ENCODE data around the gene PPM1H.
A peak's percentile ranks its signal among the peaks of the same experiment; 100 is the strongest.

Gene PPM1H, protein sequence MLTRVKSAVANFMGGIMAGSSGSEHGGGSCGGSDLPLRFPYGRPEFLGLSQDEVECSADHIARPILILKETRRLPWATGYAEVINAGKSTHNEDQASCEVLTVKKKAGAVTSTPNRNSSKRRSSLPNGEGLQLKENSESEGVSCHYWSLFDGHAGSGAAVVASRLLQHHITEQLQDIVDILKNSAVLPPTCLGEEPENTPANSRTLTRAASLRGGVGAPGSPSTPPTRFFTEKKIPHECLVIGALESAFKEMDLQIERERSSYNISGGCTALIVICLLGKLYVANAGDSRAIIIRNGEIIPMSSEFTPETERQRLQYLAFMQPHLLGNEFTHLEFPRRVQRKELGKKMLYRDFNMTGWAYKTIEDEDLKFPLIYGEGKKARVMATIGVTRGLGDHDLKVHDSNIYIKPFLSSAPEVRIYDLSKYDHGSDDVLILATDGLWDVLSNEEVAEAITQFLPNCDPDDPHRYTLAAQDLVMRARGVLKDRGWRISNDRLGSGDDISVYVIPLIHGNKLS

DNA sequence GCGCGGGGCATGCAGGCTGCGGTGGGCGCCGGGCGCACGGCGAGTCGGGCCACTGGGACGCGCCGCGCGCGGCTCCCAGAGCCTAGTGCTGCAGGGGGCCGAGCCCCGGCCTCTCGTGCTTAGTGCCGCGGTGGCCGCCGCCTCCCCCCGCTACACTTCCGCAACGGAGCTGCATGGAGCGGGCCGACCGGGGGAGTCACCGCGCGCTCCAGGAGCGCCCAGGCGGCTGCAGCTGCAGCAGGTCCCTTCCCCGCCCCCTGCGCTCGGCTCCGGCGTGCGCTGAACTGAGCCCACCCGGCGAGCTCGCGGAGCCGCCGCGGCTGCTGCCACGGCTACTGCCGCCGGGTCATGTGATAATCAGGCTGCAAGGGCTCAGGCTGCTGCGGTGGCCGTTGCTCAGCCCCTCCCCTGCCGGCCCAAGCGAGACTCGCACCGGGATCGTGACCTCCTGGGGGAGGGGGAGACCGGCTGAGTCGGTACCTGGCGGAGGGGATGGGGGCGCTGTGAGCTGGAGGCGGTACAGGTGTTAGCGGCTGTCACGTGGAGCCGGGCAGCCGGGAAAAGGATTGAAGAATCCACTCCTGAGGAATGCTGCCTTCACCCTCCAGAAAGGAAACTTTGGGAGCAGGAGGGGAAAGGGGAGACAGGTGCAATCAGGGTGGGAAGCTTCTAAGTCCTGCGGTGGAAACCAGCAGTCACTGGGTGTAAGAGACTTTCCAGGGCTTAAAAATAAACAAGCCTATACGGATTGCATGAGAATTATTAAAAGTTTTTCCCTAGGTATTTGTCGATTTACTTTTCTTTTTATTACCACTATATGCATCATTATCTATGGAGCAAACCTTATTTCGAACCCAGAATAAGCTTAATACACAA lies at the start of gene PPM1H:
Gene PPM1H, minus strand, starts transcription at position 352 of the 876 bp plus-strand sequence. CDS start 414 bp downstream, outside the sequence.
- Histone ChIP-seq H3K27ac (no peak within 1 kb of the TSS), H3K4me3 (peak within 1 kb of the TSS; percentile 78), H3K36me3 (ENCODE audit: insufficient read depth, low read length) (no peaks in the 10 kb centered on the region), H3K9me3 (ENCODE audit: low read depth, low read length) (no peaks in the 10 kb centered on the region), H3K9ac (ENCODE audit: insufficient read length) (peak within 1 kb of the TSS; percentile 14)
- DNase-seq (ENCODE audit: low read depth, low spot score), result no peak
- TF ChIP-seq FOXP2 (optimal IDR thresholded peaks at IDR 0.05; ENCODE audit: control extremely low read depth, extremely low read length, insufficient read depth) (no peak), POLR2AphosphoS5 (IDR thresholded peaks at IDR 0.05; ENCODE audit: borderline replicate concordance, low read depth, low read length) (no peak)

DNA sequence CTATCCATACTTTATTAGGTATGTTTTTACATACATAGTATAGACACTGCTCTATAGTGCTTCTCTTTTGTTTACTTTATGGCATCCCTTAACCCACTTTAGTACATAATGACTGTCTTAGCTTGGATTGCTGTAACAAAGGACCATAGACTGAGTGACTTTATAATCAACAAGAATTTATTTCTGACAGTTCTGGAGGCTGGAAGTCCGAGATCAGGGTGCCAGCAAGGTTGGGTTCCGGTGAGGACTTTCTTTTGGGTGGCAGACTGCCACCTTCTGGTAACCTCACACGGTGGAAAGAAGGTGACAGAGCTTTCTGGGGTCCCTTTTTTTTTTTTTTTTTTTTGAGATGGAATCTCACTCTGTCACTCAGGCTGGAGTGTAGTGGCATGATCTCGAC lies 48.6 kb upstream of the PPM1H start:
- H3K4me3 ChIP-seq, result no peak overlapping the region
- DNase-seq (ENCODE audit: low read depth, low spot score), result no peak
- TF ChIP-seq FOXP2 (optimal IDR thresholded peaks at IDR 0.05; ENCODE audit: control extremely low read depth, extremely low read length, insufficient read depth), result no peak
- TF ChIP-seq EZH2 (IDR thresholded peaks at IDR 0.05), result no peak
- no peak for TF ChIP-seq POLR2AphosphoS5 (IDR thresholded peaks at IDR 0.05; ENCODE audit: borderline replicate concordance, low read depth, low read length)
- no peak overlapping the region for H3K9ac ChIP-seq (ENCODE audit: insufficient read length)
- no peaks in the 10 kb centered on the region for H3K9me3 ChIP-seq (ENCODE audit: low read depth, low read length)
- no peaks in the 10 kb centered on the region for H3K36me3 ChIP-seq (ENCODE audit: insufficient read depth, low read length)
- H3K27ac ChIP-seq, result no peak overlapping the region

DNA sequence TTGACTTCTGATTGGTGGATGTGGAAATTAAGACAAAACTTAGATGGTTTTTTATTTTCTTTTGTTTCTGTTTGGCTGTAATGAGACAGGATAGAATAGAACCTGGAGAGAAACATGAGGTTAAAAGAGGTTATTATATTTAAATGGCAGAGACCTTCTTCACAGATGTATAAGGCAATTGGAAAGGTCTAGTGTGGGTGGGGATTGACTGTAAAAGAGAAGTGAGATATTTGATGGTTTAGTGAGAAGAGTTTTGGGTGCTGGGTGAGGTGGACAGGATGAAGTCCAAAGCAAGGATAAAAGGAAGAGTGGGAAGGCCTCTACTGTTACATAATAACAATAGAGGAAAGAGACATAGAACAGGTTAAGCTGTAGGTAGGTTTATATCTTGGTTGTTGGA lies 43.8 kb upstream of the PPM1H start:
- H3K9me3 ChIP-seq (ENCODE audit: low read depth, low read length), result no peaks in the 10 kb centered on the region
- no peaks in the 10 kb centered on the region for H3K36me3 ChIP-seq (ENCODE audit: insufficient read depth, low read length)
- H3K27ac ChIP-seq, result no peak overlapping the region
- no peak for DNase-seq (ENCODE audit: low read depth, low spot score)
- no peak for TF ChIP-seq EZH2 (IDR thresholded peaks at IDR 0.05)
- no peak for TF ChIP-seq FOXP2 (optimal IDR thresholded peaks at IDR 0.05; ENCODE audit: control extremely low read depth, extremely low read length, insufficient read depth)
- TF ChIP-seq POLR2AphosphoS5 (IDR thresholded peaks at IDR 0.05; ENCODE audit: borderline replicate concordance, low read depth, low read length), result no peak
- H3K9ac ChIP-seq (ENCODE audit: insufficient read length), result no peak overlapping the region
- H3K4me3 ChIP-seq, result no peak overlapping the region

DNA sequence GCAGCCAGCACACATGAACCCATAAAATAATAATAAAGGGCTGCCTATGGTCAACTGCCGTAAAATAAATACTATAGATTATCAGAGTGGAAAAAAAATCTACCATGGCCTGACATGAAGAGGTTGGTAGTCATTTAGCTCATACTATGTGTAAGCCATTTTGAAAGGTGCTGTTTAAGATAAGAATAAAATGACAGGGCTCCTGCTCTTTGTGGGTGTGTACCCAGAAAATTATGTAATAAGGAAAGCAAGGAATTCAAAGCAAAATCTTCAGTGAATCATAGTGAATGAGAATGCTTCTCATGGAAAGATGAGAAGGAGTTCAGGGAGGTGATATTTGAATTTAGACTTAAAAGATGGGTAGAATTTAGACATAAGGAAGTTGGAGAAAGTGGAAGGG lies 42.9 kb upstream of the PPM1H start:
- Histone ChIP-seq H3K9ac (ENCODE audit: insufficient read length) (peak overlapping the region; percentile 51), H3K27ac (peak overlapping the region; percentile 87), H3K9me3 (ENCODE audit: low read depth, low read length) (no peaks in the 10 kb centered on the region), H3K36me3 (ENCODE audit: insufficient read depth, low read length) (no peaks in the 10 kb centered on the region), H3K4me3 (peak overlapping the region; percentile 71)
- DNase-seq (ENCODE audit: low read depth, low spot score), result no peak
- TF ChIP-seq FOXP2 (optimal IDR thresholded peaks at IDR 0.05; ENCODE audit: control extremely low read depth, extremely low read length, insufficient read depth) (no peak), EZH2 (IDR thresholded peaks at IDR 0.05) (no peak), POLR2AphosphoS5 (IDR thresholded peaks at IDR 0.05; ENCODE audit: borderline replicate concordance, low read depth, low read length) (no peak)

DNA sequence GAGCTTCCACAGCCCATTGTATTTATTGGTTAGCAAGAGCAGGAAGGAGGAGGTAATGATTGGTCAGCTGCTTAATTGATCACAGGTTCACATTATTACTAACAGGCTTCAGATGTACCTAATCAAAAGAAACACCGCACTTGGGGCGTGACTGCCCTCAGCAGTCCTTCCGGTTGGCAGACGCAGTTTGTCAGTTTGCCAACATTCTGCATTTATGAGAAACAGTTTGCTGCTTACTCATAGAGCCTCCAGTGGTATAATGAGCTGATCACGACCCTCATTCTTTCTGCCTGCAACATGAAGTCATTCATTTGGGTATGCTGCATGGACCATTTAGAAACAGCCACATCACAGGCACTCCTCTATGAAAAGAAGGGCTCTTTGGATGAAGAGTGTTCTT lies 42.5 kb upstream of the PPM1H start:
- TF ChIP-seq POLR2AphosphoS5 (IDR thresholded peaks at IDR 0.05; ENCODE audit: borderline replicate concordance, low read depth, low read length), result no peak
- Histone ChIP-seq H3K27ac (peak overlapping the region; percentile 87), H3K9ac (ENCODE audit: insufficient read length) (peak overlapping the region; percentile 58), H3K36me3 (ENCODE audit: insufficient read depth, low read length) (no peaks in the 10 kb centered on the region), H3K9me3 (ENCODE audit: low read depth, low read length) (no peaks in the 10 kb centered on the region), H3K4me3 (peak overlapping the region; percentile 71)
- DNase-seq (ENCODE audit: low read depth, low spot score), result peak; percentile 63

DNA sequence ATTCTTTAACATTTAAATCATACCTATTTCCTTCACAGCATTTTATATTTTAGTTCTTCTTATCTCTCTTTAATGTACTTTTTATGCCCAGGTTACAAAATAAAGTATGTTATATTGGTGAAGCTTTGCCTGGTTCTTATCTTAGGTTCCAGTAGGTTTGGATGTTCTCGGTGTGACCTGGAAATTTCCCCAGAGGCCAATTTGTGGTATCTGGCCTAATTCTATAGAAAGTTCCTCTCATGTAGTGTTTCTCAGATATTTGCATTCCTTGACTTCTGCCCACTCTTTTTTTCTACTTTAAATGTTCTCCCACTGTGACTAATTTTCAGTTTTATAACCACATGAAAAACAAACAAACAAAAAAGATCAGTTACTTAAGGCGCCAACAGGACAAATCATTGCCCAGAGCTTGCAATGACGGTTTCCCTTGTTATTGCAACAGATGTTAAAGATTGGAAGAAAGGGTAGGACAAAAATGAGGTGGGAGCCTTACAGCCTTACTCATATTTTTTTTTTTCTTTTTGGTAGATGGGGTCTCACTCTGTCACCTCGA lies 41.2 kb upstream of the PPM1H start:
- TF ChIP-seq FOXP2 (optimal IDR thresholded peaks at IDR 0.05; ENCODE audit: control extremely low read depth, extremely low read length, insufficient read depth) (no peak), EZH2 (IDR thresholded peaks at IDR 0.05) (no peak), POLR2AphosphoS5 (IDR thresholded peaks at IDR 0.05; ENCODE audit: borderline replicate concordance, low read depth, low read length) (no peak)
- Histone ChIP-seq H3K9me3 (ENCODE audit: low read depth, low read length) (no peaks in the 10 kb centered on the region), H3K36me3 (ENCODE audit: insufficient read depth, low read length) (no peaks in the 10 kb centered on the region), H3K9ac (ENCODE audit: insufficient read length) (no peak overlapping the region), H3K4me3 (no peak overlapping the region), H3K27ac (peak overlapping the region; percentile 87; the same call in 1 of the 2 replicates)
- no peak for DNase-seq (ENCODE audit: low read depth, low spot score)

DNA sequence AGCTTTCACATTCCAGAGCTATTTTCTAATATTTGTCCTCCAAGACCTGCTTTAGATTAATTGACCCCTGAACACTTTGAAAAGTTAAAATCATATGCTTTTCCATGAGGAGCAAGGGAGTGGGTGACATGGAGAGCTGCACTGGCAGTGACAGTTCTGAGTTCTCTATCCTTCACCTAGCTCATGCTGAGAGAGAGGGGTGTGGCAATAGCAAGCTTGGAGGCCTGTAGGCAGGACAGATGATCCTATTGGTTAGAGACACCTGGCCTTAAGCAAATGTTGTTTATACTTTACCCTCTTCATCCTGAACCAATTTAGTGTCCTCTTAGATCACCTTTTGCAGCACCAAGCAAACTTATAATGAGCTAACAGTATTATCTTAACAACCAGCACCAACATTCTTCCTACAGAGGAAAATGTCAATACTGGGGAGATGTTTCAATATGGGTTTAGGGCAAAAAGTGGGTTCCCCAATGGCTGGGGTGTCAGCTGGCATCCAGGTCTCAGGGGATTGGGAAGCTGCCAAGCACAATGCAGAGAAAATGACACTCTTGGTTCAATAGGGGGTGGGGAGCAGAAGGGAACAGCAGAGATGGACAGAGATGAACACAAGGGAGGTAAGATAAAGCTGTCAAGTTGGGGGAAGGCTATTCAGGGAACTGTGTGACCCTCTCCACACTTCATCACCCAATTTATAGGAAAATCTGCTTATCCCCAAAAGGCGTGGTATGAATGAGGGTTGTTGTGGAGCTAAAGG lies 37.0 kb upstream of the PPM1H start:
- H3K27ac ChIP-seq, result no peak overlapping the region
- no peak for DNase-seq (ENCODE audit: low read depth, low spot score)

More for the DNA sequence above, 37.0 kb upstream of the PPM1H start:
- Histone ChIP-seq H3K9me3 (ENCODE audit: low read depth, low read length) (no peaks in the 10 kb centered on the region), H3K9ac (ENCODE audit: insufficient read length) (no peak overlapping the region), H3K36me3 (ENCODE audit: insufficient read depth, low read length) (no peaks in the 10 kb centered on the region), H3K4me3 (no peak overlapping the region)
- no peak for TF ChIP-seq FOXP2 (optimal IDR thresholded peaks at IDR 0.05; ENCODE audit: control extremely low read depth, extremely low read length, insufficient read depth)
- no peak for TF ChIP-seq POLR2AphosphoS5 (IDR thresholded peaks at IDR 0.05; ENCODE audit: borderline replicate concordance, low read depth, low read length)
- no peak for TF ChIP-seq EZH2 (IDR thresholded peaks at IDR 0.05)

All from SK-N-MC (cell line).